ENCODE data around the gene NOL9. TPM values are rescaled to one million over a fixed set of nuclear protein-coding genes. Genes with fewer than 3 reads are reported as not detected.

Gene NOL9
- total RNA-seq, 4 donors from 2014 or later, result 16.6 to 25.0 (median 21.1) TPM

GRCh38 chr1:6580119-6580592, 25.8 kb upstream of the NOL9 start:
- Histone ChIP-seq H3K4me3 (peak overlapping the region; percentile 85 to 98 (median 96)), H3K27ac (replicated peaks in 1 of 4) (peak overlapping the region; percentile 95 to 98 (median 97)), H3K4me1 (peaks cover 32 to 45% (median 41%) of the 10 kb centered on the region in 4 donors), H3K36me3 (peaks cover 0 to 6% (median 0%) of the 10 kb centered on the region in 4 donors), H3K27me3 (no peaks in the 10 kb centered on the region), H3K9me3 (no peaks in the 10 kb centered on the region)
- WGBS, result under 1% methylated on average over 19 of the region's 30 CpGs
- intact Hi-C loops (cut with DNase I), result no loop called here
- no peak for DNase-seq (ENCODE audit: extremely low spot score)
- TF ChIP-seq EP300 (IDR thresholded peaks at IDR 0.05), result no peak
- no peak for TF ChIP-seq POLR2AphosphoS5 (IDR thresholded peaks at IDR 0.05)
- no peak for TF ChIP-seq CTCF (IDR thresholded peaks at IDR 0.05)
- TF ChIP-seq POLR2A (IDR thresholded peaks at IDR 0.05; ENCODE audit: low read depth), result no peak

- H3K27ac ChIP-seq (replicated peaks in 1 of 4), result peak within 1 kb of the TSS; percentile 95 to 98 (median 97)
- H3K9me3 ChIP-seq, result no peaks in the 10 kb centered on the region
- intact Hi-C loops (cut with DNase I), result loop anchor here (2.0 to 5.0 kb wide), 2 partner anchors 25 to 48 kb away; partner anchors contain the start of genes NOL9 and TAS1R1
- peaks cover 0 to 4% (median 0%) of the 10 kb centered on the region in 4 donors for H3K36me3 ChIP-seq
- WGBS, result 15% methylated on average over 18 of the region's 58 CpGs
- no peaks in the 10 kb centered on the region for H3K27me3 ChIP-seq
- H3K4me1 ChIP-seq, result peaks cover 32 to 44% (median 41%) of the 10 kb centered on the region in 4 donors
- peak; percentile 100 for DNase-seq (ENCODE audit: extremely low spot score)
- TF ChIP-seq CTCF (IDR thresholded peaks at IDR 0.05) (no peak), POLR2AphosphoS5 (IDR thresholded peaks at IDR 0.05) (peak; percentile 99 to 100), POLR2A (IDR thresholded peaks at IDR 0.05; ENCODE audit: low read depth) (peak; percentile 96), EP300 (IDR thresholded peaks at IDR 0.05) (no peak)
- H3K4me3 ChIP-seq, result peak within 1 kb of the TSS; percentile 85 to 98 (median 96)
Observed at GRCh38 chr1:6579374-6580118, 25.2 kb upstream of the NOL9 start, which contains the start of gene ZBTB48. ZBTB48 (plus strand) TSS chr1:6579994; CDS start chr1:6580610, 616 bp downstream.

GRCh38 chr1:6578624-6579373, 24.5 kb upstream of the NOL9 start:
- Histone ChIP-seq H3K9me3 (no peaks in the 10 kb centered on the region), H3K27me3 (no peaks in the 10 kb centered on the region), H3K36me3 (no peaks in the 10 kb centered on the region), H3K4me1 (peaks cover 32 to 39% (median 38%) of the 10 kb centered on the region in 4 donors), H3K27ac (replicated peaks in 1 of 4) (peak overlapping the region; percentile 95 to 98 (median 97)), H3K4me3 (peak overlapping the region; percentile 85 to 98 (median 96))
- intact Hi-C loops (cut with DNase I), result loop anchor here (2.0 to 5.0 kb wide), 2 partner anchors 24 to 49 kb away; partner anchors contain the start of genes NOL9 and TAS1R1
- 93% methylated on average over 14 of the region's 14 CpGs for WGBS
- DNase-seq (ENCODE audit: extremely low spot score), result no peak
- TF ChIP-seq CTCF (IDR thresholded peaks at IDR 0.05), result no peak
- no peak for TF ChIP-seq POLR2AphosphoS5 (IDR thresholded peaks at IDR 0.05)
- TF ChIP-seq POLR2A (IDR thresholded peaks at IDR 0.05; ENCODE audit: low read depth), result no peak
- TF ChIP-seq EP300 (IDR thresholded peaks at IDR 0.05), result no peak

GRCh38 chr1:6577831-6578525, 23.7 kb upstream of the NOL9 start:
- no peaks in the 10 kb centered on the region for H3K27me3 ChIP-seq
- no peak overlapping the region for H3K4me3 ChIP-seq
- H3K4me1 ChIP-seq, result peaks cover 32 to 39% (median 38%) of the 10 kb centered on the region in 4 donors
- intact Hi-C loops (cut with DNase I), result loop anchor here (2.0 to 5.0 kb wide), 2 partner anchors 23 to 49 kb away; partner anchors contain the start of genes NOL9 and TAS1R1
- H3K27ac ChIP-seq (replicated peaks in 1 of 4), result peak overlapping the region; percentile 95 to 98 (median 97)
- no peaks in the 10 kb centered on the region for H3K36me3 ChIP-seq
- no peak for DNase-seq (ENCODE audit: extremely low spot score)
- TF ChIP-seq EP300 (IDR thresholded peaks at IDR 0.05), result no peak
- TF ChIP-seq POLR2AphosphoS5 (IDR thresholded peaks at IDR 0.05), result no peak
- TF ChIP-seq CTCF (IDR thresholded peaks at IDR 0.05), result no peak
- TF ChIP-seq POLR2A (IDR thresholded peaks at IDR 0.05; ENCODE audit: low read depth), result no peak
- WGBS, result 84% methylated on average over 5 of the region's 6 CpGs
- H3K9me3 ChIP-seq, result no peaks in the 10 kb centered on the region
